NB4 (cell line): ENCODE measurements around the gene ENPP6.

Source experiments
- DNase-seq: peaks from one replicate; pipeline ENCODE4 v3.0.0; 2010; ENCODE audit warnings: low read depth
- H3K4me3 ChIP-seq: one replicate; pipeline ENCODE4 v1.5.1; 2011; ENCODE audit warnings: mild to moderate bottlenecking, low read depth, low read length, moderate library complexity
- CTCF ChIP-seq: IDR thresholded peaks from one replicate; pipeline ENCODE4 v1.5.1; 2012; ENCODE audit warnings: low read depth, low read length
- MAX ChIP-seq: IDR thresholded peaks from 2 replicates; pipeline ENCODE4 v1.6.1; 2011; ENCODE audit warnings: low read depth, low read length
- MYC ChIP-seq: IDR thresholded peaks from 2 replicates; pipeline ENCODE4 v1.6.1; 2011; ENCODE audit warnings: low read depth, low read length
- POLR2A ChIP-seq: IDR thresholded peaks from 2 replicates; pipeline ENCODE4 v1.6.1; 2011; ENCODE audit warnings: mild to moderate bottlenecking; ENCODE audit not compliant: insufficient read length; ENCODE audit errors: extremely low read depth

The ENPP6 gene

GRCh38 chr4:184097815-184098214, 119.9 kb downstream of the ENPP6 start:
- DNase-seq = no peak
- TF ChIP-seq CTCF = no peak
- no peak for TF ChIP-seq MAX
- TF ChIP-seq MYC = no peak
- TF ChIP-seq POLR2A = no peak
- no peak overlapping the region for H3K4me3 ChIP-seq

- DNase-seq = no peak
- no peak overlapping the region for H3K4me3 ChIP-seq
- TF ChIP-seq CTCF (no peak), MAX (no peak), POLR2A (no peak), MYC (no peak)
These were observed 120.5 kb downstream of the ENPP6 start for GRCh38 chr4:184097241-184097605.

- no peak for DNase-seq
- TF ChIP-seq CTCF (no peak), MAX (no peak), POLR2A (no peak), MYC (no peak)
- H3K4me3 ChIP-seq = no peak overlapping the region
These were observed 121.0 kb downstream of the ENPP6 start for GRCh38 chr4:184096561-184097240.

GRCh38 chr4:184094532-184095159, 123.0 kb downstream of the ENPP6 start:
- no peak for DNase-seq
- H3K4me3 ChIP-seq = no peak overlapping the region
- no peak for TF ChIP-seq CTCF
- TF ChIP-seq POLR2A = no peak
- TF ChIP-seq MYC = no peak
- no peak for TF ChIP-seq MAX

GRCh38 chr4:184091986-184092385, 125.7 kb downstream of the ENPP6 start:
- DNase-seq = no peak
- no peak overlapping the region for H3K4me3 ChIP-seq
- TF ChIP-seq MYC (no peak), POLR2A (no peak), MAX (no peak), CTCF (no peak)
